Ovary (tissue), 9 donors: Measurements from ENCODE around the gene GJB5. TPM values are rescaled to one million over a fixed set of nuclear protein-coding genes. Genes with fewer than 3 reads are reported as not detected.

Source experiments
- DNase-seq, 5 donors: peaks; one replicate each; pipeline ENCODE4 v3.0.0-alpha.2; 2019 to 2020
- H3K27ac ChIP-seq, 2 donors: fragments of 200-600 bp; one replicate each; pipeline versions ENCODE4 v1.5.1 to v1.8.0; 2019 to 2022
- H3K27me3 ChIP-seq: fragments of 200-600 bp; one replicate; pipeline ENCODE4 v1.8.0; 2022
- H3K36me3 ChIP-seq: fragments of 200-600 bp; sonication (generic); one replicate; pipeline ENCODE4 v1.5.1; 2019
- H3K4me1 ChIP-seq: one replicate; pipeline ENCODE4 v1.8.1; 2013; ENCODE audit warnings: mild to moderate bottlenecking, moderate library complexity; ENCODE audit not compliant: insufficient read depth
- H3K4me3 ChIP-seq: fragments of 200-600 bp; sonication (generic); one replicate; pipeline ENCODE4 v1.5.1; 2017
- H3K9me3 ChIP-seq, 2 donors: fragments of 200-600 bp in 1 of 2; sonication (generic) in 1 of 2; one replicate each; pipeline versions ENCODE4 v1.5.1 to v1.8.1; 2013 to 2019; ENCODE audit warnings: mild to moderate bottlenecking in 1 of 2, moderate library complexity in 1 of 2
- EP300 ChIP-seq: sonication (generic); formaldehyde crosslinking; IDR thresholded peaks from one replicate; pipeline ENCODE4 v1.6.1; 2017; ENCODE audit warnings: antibody characterized with exemption
- POLR2A ChIP-seq: fragments of 450-650 bp; IDR thresholded peaks from one replicate; pipeline ENCODE4 v1.6.1; 2017; ENCODE audit warnings: antibody characterized with exemption, mild to moderate bottlenecking, moderate library complexity
- WGBS, 3 donors: extraction: QIAGEN DNeasy Blood & Tissue Kit in 1 of 3; methylation state at CpG; one replicate each; pipeline versions ENCODE4 v1.1.5 to v1.1.7; 2013 to 2017; 5-methylcytosine and 5-hydroxymethylcytosine counted together
- intact Hi-C, 4 donors: fragments of 100-400 bp; cut with DNase I; formaldehyde crosslinking; loops; one replicate each; pipeline versions ENCODE4 v1.11.0 to v1.15.1; 2022 to 2023
- polyA plus RNA-seq, 2 donors: library from polyadenylated mRNA; stranded (reverse); fragments of 200-250 nt in 1 of 2; fragments of 350-450 nt in 1 of 2; fragmentation: Illumina TruSeq in 1 of 2; extraction: RNeasy Lipid Tissue Mini Kit (QIAGEN cat#74804) in 1 of 2; gene quantifications; one replicate each; pipeline ENCODE4 v1.2.3, GENCODE V29; 2013 to 2014
- total RNA-seq, 7 donors: library from RNA; depleted of rRNA in 2 of 7; stranded (reverse); fragments of >200 nt in 2 of 7; fragmentation: NEBNext Ultra II Directional in 3 of 7; extraction: Animal tissue kit (Norgen Biotek cat#: 25700) in 3 of 7; gene quantifications; one replicate each; pipeline versions ENCODE4 v1.1.0 to v1.2.4, GENCODE V29; 2016 to 2023
- TF ChIP-seq, protein P1 (sequence below), 3 donors: fragments of 450-650 bp in 2 of 3; fragments of 200-600 bp in 1 of 3; IDR thresholded peaks; one replicate each; pipeline versions ENCODE4 v1.5.1 to v1.8.0; 2016 to 2022; ENCODE audit warnings: antibody characterized with exemption in 3 of 3, mild to moderate bottlenecking in 1 of 3
- donor health status: DM: no; HTN: no; CAD: no; lungs with moderate emphysema.
- donor health status: DM: no; HTN: no; CAD: no.
- donor health status: Bipolar disorder and iron deficiency.
- donor health status: DM: yes; HTN: yes; CAD: no.
- donor health status: DM: no; HTN: no; CAD: no.
- donor health status: DM: yes; HTN: yes; CAD: no.

The GJB5 gene
- total and polyA plus RNA-seq, 9 donors = not detected

- Histone ChIP-seq H3K4me3 (no peak overlapping the region), H3K9me3 (no peaks in the 10 kb centered on the region), H3K4me1 (no peaks in the 10 kb centered on the region), H3K27ac (no peak overlapping the region), H3K36me3 (no peaks in the 10 kb centered on the region), H3K27me3 (no peaks in the 10 kb centered on the region)
- intact Hi-C loops = no loop called here
- TF ChIP-seq, protein P1, sequence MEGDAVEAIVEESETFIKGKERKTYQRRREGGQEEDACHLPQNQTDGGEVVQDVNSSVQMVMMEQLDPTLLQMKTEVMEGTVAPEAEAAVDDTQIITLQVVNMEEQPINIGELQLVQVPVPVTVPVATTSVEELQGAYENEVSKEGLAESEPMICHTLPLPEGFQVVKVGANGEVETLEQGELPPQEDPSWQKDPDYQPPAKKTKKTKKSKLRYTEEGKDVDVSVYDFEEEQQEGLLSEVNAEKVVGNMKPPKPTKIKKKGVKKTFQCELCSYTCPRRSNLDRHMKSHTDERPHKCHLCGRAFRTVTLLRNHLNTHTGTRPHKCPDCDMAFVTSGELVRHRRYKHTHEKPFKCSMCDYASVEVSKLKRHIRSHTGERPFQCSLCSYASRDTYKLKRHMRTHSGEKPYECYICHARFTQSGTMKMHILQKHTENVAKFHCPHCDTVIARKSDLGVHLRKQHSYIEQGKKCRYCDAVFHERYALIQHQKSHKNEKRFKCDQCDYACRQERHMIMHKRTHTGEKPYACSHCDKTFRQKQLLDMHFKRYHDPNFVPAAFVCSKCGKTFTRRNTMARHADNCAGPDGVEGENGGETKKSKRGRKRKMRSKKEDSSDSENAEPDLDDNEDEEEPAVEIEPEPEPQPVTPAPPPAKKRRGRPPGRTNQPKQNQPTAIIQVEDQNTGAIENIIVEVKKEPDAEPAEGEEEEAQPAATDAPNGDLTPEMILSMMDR (IDR thresholded peaks at IDR 0.05) = no peak
- TF ChIP-seq POLR2A = no peak
- TF ChIP-seq EP300 = no peak
- DNase-seq = no peak
- 82 to 85% (median 84%) methylated on average over 5 of the region's 5 CpGs for WGBS, 3 donors
These were observed 4.2 kb upstream of the GJB5 start for GRCh38 chr1:34750610-34751009.

- Histone ChIP-seq H3K4me3 (no peak overlapping the region), H3K9me3 (no peaks in the 10 kb centered on the region), H3K27ac (no peak overlapping the region), H3K4me1 (no peaks in the 10 kb centered on the region), H3K27me3 (no peaks in the 10 kb centered on the region), H3K36me3 (no peaks in the 10 kb centered on the region)
- intact Hi-C loops = no loop called here
- no peak for DNase-seq
- TF ChIP-seq EP300 (no peak), POLR2A (no peak)
- TF ChIP-seq, protein P1 (IDR thresholded peaks at IDR 0.05) = no peak
- 72 to 91% (median 72%) methylated on average over 3 of the region's 3 CpGs for WGBS, 3 donors
These were observed 1.7 kb upstream of the GJB5 start for GRCh38 chr1:34753163-34753562.

- H3K9me3 ChIP-seq = no peaks in the 10 kb centered on the region
- no peaks in the 10 kb centered on the region for H3K4me1 ChIP-seq
- intact Hi-C loops = no loop called here
- no peak for TF ChIP-seq EP300
- TF ChIP-seq, protein P1 (IDR thresholded peaks at IDR 0.05) = no peak
- no peak for TF ChIP-seq POLR2A
- H3K4me3 ChIP-seq = no peak overlapping the region
- H3K27me3 ChIP-seq = no peaks in the 10 kb centered on the region
- no peak overlapping the region for H3K27ac ChIP-seq
- WGBS, 3 donors = 89 to 93% (median 92%) methylated on average over 6 of the region's 6 CpGs
- H3K36me3 ChIP-seq = no peaks in the 10 kb centered on the region
- DNase-seq = no peak
These were observed 1.1 kb downstream of the GJB5 start for GRCh38 chr1:34755961-34756360.

GRCh38 chr1:34757386-34757785, 2.5 kb downstream of the GJB5 start:
- TF ChIP-seq EP300 (no peak), POLR2A (no peak)
- TF ChIP-seq, protein P1 (IDR thresholded peaks at IDR 0.05) = no peak
- no peak for DNase-seq
- 91 to 93% (median 91%) methylated on average over 21 of the region's 21 CpGs for WGBS, 3 donors
- intact Hi-C loops = no loop called here
- Histone ChIP-seq H3K27me3 (no peaks in the 10 kb centered on the region), H3K4me1 (no peaks in the 10 kb centered on the region), H3K4me3 (no peak overlapping the region), H3K9me3 (no peaks in the 10 kb centered on the region), H3K36me3 (no peaks in the 10 kb centered on the region), H3K27ac (no peak overlapping the region)

DNA sequence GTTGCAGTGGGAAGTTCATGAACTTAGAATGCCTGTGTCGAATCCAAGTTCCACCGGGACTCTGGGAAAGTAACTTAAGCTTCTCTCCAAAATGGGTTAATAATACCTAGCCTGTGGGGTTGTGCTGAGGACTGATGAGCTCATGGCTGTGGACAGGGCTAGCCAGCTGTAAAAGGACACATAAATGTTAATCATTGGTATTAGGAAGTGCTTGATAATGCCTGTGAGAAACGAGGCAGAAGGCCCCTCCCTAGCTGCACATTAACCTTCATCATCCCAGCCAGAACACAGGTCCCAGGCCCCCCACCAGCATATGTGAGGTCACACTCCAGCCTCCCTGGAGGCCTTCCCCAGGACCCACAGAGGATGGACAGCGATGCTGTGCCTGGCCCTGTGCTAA, 3.9 kb downstream of the GJB5 start:
- H3K27me3 ChIP-seq = no peaks in the 10 kb centered on the region
- H3K27ac ChIP-seq = no peak overlapping the region
- DNase-seq = no peak
- no peaks in the 10 kb centered on the region for H3K9me3 ChIP-seq
- H3K36me3 ChIP-seq = no peaks in the 10 kb centered on the region
- TF ChIP-seq POLR2A (no peak), EP300 (no peak)
- TF ChIP-seq, protein P1 (IDR thresholded peaks at IDR 0.05) = no peak
- WGBS, 3 donors = 60 to 71% (median 71%) methylated on average over 4 of the region's 4 CpGs
- H3K4me1 ChIP-seq = no peaks in the 10 kb centered on the region
- H3K4me3 ChIP-seq = no peak overlapping the region
- intact Hi-C loops = no loop called here
